Psoas muscle (tissue), 8 donors: Measurements from ENCODE around the gene NUBP2. TPM values are rescaled to one million over a fixed set of nuclear protein-coding genes. Genes with fewer than 3 reads are reported as not detected.

Experiments
- ATAC-seq, 4 donors: fragments of 200-7000 bp; cut with Tn5 transposase; one replicate each; pipeline ENCODE4 v1.9.1; 2020; ENCODE audit warnings: moderate library complexity in 3 of 4, mild to moderate bottlenecking in 2 of 4
- DNase-seq, 2 donors: peaks; one replicate each; pipeline ENCODE4 v3.0.0-alpha.2; 2020
- H3K27ac ChIP-seq: fragments of 200-600 bp; one replicate; pipeline ENCODE4 v1.8.0; 2022
- H3K27me3 ChIP-seq, 3 donors: fragments of 200-600 bp in 1 of 3; one replicate each; pipeline versions ENCODE4 v1.6.1 to v1.8.0; 2013 to 2022; ENCODE audit warnings: low read length in 2 of 3, mild to moderate bottlenecking in 2 of 3, moderate library complexity in 1 of 3; ENCODE audit not compliant: insufficient read depth in 3 of 3
- H3K36me3 ChIP-seq, 2 donors: fragments of 200-600 bp in 1 of 2; one replicate each; pipeline versions ENCODE4 v1.6.1 to v1.8.0; 2013 to 2022; ENCODE audit warnings: low read depth in 1 of 2, mild to moderate bottlenecking in 1 of 2, moderate library complexity in 1 of 2; ENCODE audit not compliant: insufficient read depth in 1 of 2
- H3K4me1 ChIP-seq: fragments of 200-600 bp; one replicate; pipeline ENCODE4 v1.8.0; 2022
- H3K4me3 ChIP-seq: fragments of 200-600 bp; one replicate; pipeline ENCODE4 v1.8.0; 2022; ENCODE audit warnings: mild to moderate bottlenecking
- H3K9me3 ChIP-seq: fragments of 200-600 bp; one replicate; pipeline ENCODE4 v1.8.0; 2022
- CTCF ChIP-seq: fragments of 200-600 bp; IDR thresholded peaks from one replicate; pipeline ENCODE4 v1.8.0; 2022; ENCODE audit warnings: antibody characterized with exemption
- WGBS, 3 donors: extraction: QIAGEN DNeasy Blood & Tissue Kit; methylation state at CpG; one replicate each; pipeline versions ENCODE4 v1.1.6 to v1.1.7; 2013; 5-methylcytosine and 5-hydroxymethylcytosine counted together
- intact Hi-C, 2 donors: fragments of 100-400 bp; cut with DNase I; formaldehyde crosslinking; loops; one replicate each; pipeline versions ENCODE4 v1.11.0 to v1.14.2; 2022
- polyA plus RNA-seq, 3 donors: library from polyadenylated mRNA; stranded (reverse); fragments of 200-250 nt; gene quantifications; one replicate each; pipeline ENCODE4 v1.2.3, GENCODE V29; 2013
- total RNA-seq, 4 donors: library from RNA; stranded (reverse); fragmentation: NEBNext Ultra II Directional in 2 of 4; extraction: Animal tissue kit (Norgen Biotek cat#: 25700) in 2 of 4; gene quantifications; one replicate each; pipeline versions ENCODE4 v1.2.1 to v1.2.4, GENCODE V29; 2021 to 2023
- donor health status: healthy with polysubstance abuse.
- donor health status: DM: no; HTN: no; CAD: no; lungs with moderate emphysema.
- donor health status: Bipolar disorder and iron deficiency.
- donor health status: healthy.
- donor health status: DM: yes; HTN: yes; CAD: no.
- donor health status: DM: no; HTN: no; CAD: no.
- donor health status: DM: no; HTN: no; CAD: no.
- donor health status: DM: yes; HTN: yes; CAD: no.

Gene NUBP2
- total and polyA plus RNA-seq, 7 donors, result 34.7 to 96.0 (median 44.7) TPM

GRCh38 chr16:1773703-1774447, 8.9 kb upstream of the NUBP2 start:
- no peak for TF ChIP-seq CTCF
- peak overlapping the region; percentile 76 for H3K4me3 ChIP-seq
- ATAC-seq, result peak in 1 of 4 donors; percentile 11
- peak overlapping the region; percentile 90 for H3K27ac ChIP-seq
- DNase-seq, result peak; percentile 33 to 68
- no peaks in the 10 kb centered on the region for H3K9me3 ChIP-seq
- H3K36me3 ChIP-seq, result peaks cover 0 to 47% of the 10 kb centered on the region in 2 donors
- intact Hi-C loops, result loop anchor here (5.0 to 10.0 kb wide), 2 partner anchors 67 to 171 kb away; partner anchors contain the start of genes MAPK8IP3 (in 1 of the 2) and MSRB1 (in 1 of the 2)
- 13 to 22% (median 15%) methylated on average over 31 to 45 of the region's 45 CpGs for WGBS, 3 donors
- H3K27me3 ChIP-seq, result no peaks in the 10 kb centered on the region
- peaks cover 18% of the 10 kb centered on the region for H3K4me1 ChIP-seq

GRCh38 chr16:1774448-1774780, 8.3 kb upstream of the NUBP2 start:
- TF ChIP-seq CTCF, result no peak
- ATAC-seq (no peak), DNase-seq (peak in 1 of 2 donors; percentile 12)
- Histone ChIP-seq H3K27me3 (no peaks in the 10 kb centered on the region), H3K4me1 (peaks cover 18% of the 10 kb centered on the region), H3K9me3 (no peaks in the 10 kb centered on the region), H3K36me3 (peaks cover 0 to 45% of the 10 kb centered on the region in 2 donors), H3K27ac (peak overlapping the region; percentile 90), H3K4me3 (peak overlapping the region; percentile 76)
- intact Hi-C loops, result loop anchor here (5.0 to 10.0 kb wide), 2 partner anchors 67 to 170 kb away; partner anchors contain the start of genes MAPK8IP3 (in 1 of the 2) and MSRB1 (in 1 of the 2)
- WGBS, 3 donors, result 82 to 87% (median 86%) methylated on average over 7 of the region's 7 CpGs

- intact Hi-C loops, result loop anchor here in 1 of 2 donors (10.0 kb wide), 1 partner anchor 170 kb away; the partner anchor contains the start of gene MSRB1
- 81 to 89% (median 84%) methylated on average over 29 to 30 of the region's 30 CpGs for WGBS, 3 donors
These were observed 7.5 kb upstream of the NUBP2 start for GRCh38 chr16:1775006-1775845.

More at GRCh38 chr16:1775006-1775845, 7.5 kb upstream of the NUBP2 start:
- Histone ChIP-seq H3K4me3 (no peak overlapping the region), H3K4me1 (peaks cover 23% of the 10 kb centered on the region), H3K9me3 (no peaks in the 10 kb centered on the region), H3K36me3 (peaks cover 0 to 53% of the 10 kb centered on the region in 2 donors), H3K27ac (no peak overlapping the region), H3K27me3 (no peaks in the 10 kb centered on the region)
- ATAC-seq, result no peak
- peak; percentile 12 to 65 for DNase-seq
- no peak for TF ChIP-seq CTCF
